ACC112 (cell line): ENCODE data around the gene ADCY10.
A peak's percentile ranks its signal among the peaks of the same experiment; 100 is the strongest.

ENCODE experiments used
- H2AFZ ChIP-seq: fragments of 200-600 bp; sonication (generic); one replicate; pipeline ENCODE4 v1.6.0; 2017; ENCODE audit warnings: antibody characterized with exemption, low read length; ENCODE audit not compliant: unreplicated experiment
- H3K27ac ChIP-seq: fragments of 200-600 bp; sonication (generic); 2 replicates; pipeline ENCODE4 v1.5.1; 2014; ENCODE audit warnings: low read depth, mild to moderate bottlenecking, antibody characterized with exemption, low read length, moderate library complexity
- H3K27me3 ChIP-seq: fragments of 200-600 bp; sonication (generic); 2 replicates; pipeline ENCODE4 v1.6.1; 2014; ENCODE audit warnings: mild to moderate bottlenecking, antibody characterized with exemption, low read length, moderate library complexity, mixed read lengths; ENCODE audit not compliant: insufficient read depth
- H3K36me3 ChIP-seq: fragments of 200-600 bp; sonication (generic); 2 replicates; pipeline ENCODE4 v1.6.1; 2016; ENCODE audit warnings: mild to moderate bottlenecking, antibody characterized with exemption, low read length, moderate library complexity, mixed read lengths; ENCODE audit not compliant: insufficient read depth
- H3K4me1 ChIP-seq: fragments of 200-600 bp; sonication (generic); one replicate; pipeline ENCODE4 v1.6.1; 2016; ENCODE audit warnings: low read length, mixed read lengths; ENCODE audit not compliant: insufficient read depth, unreplicated experiment, control insufficient read depth
- H3K4me3 ChIP-seq: fragments of 200-600 bp; sonication (generic); 2 replicates; pipeline ENCODE4 v1.5.1; 2014; ENCODE audit warnings: mild to moderate bottlenecking, low read depth, low read length
- H3K79me2 ChIP-seq: fragments of 200-600 bp; sonication (generic); one replicate; pipeline ENCODE4 v1.6.0; 2016; ENCODE audit warnings: low read length; ENCODE audit not compliant: control insufficient read depth, unreplicated experiment, insufficient read depth

The ADCY10 gene

GRCh38 chr1:167795810-167796740 is 117.9 kb downstream of the ADCY10 start:
- Histone ChIP-seq H3K4me1 (peaks cover 48% of the 10 kb centered on the region), H3K27me3 (no peaks in the 10 kb centered on the region), H3K4me3 (peak overlapping the region; percentile 44)

DNA sequence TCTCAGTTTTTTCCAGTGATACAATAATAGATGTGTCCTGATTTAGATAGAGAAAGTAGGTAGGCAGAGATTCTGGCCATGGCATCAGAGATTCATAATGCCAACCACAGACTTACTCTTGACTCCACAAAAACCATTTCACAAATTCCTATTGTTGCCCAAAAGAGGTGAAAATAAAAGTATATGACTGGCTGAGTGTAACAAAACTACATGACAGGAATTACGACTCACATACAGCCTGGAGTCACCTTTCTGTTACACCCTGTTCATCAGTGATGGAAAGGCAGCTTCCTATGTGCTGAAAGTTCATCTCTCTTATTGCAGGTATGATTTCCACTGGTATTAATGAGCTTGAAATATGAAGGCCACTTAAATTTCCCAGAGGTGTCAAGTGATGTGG is 119.9 kb downstream of the ADCY10 start:
- H3K4me3 ChIP-seq = no peak overlapping the region
- H3K4me1 ChIP-seq = peaks cover 55% of the 10 kb centered on the region
- H2AFZ ChIP-seq = no peak overlapping the region
- H3K79me2 ChIP-seq = no peaks in the 10 kb centered on the region
- no peaks in the 10 kb centered on the region for H3K27me3 ChIP-seq
- no peaks in the 10 kb centered on the region for H3K36me3 ChIP-seq
- peak overlapping the region; percentile 90 for H3K27ac ChIP-seq

More at GRCh38 chr1:167795810-167796740, 117.9 kb downstream of the ADCY10 start:
- no peak overlapping the region for H2AFZ ChIP-seq
- no peaks in the 10 kb centered on the region for H3K79me2 ChIP-seq
- H3K27ac ChIP-seq = peak overlapping the region; percentile 90
- no peaks in the 10 kb centered on the region for H3K36me3 ChIP-seq

DNA sequence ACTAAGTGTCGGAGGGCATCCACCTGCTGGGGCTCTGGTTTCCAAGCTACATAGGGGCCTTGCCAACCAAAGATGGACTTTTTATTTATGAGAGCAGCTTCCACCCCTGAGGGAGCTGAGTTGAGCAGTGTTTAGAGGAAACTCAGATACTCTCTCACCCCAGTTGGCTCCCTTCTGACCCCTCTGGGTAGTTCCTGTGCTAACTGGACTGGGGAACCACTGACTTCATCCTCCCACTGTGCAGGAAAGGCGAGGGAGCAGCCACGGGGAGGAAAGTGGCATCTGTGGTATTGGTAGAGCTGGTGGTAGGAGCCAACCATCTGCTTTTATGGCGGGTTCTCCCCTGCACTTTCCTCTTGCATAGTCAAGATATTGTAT is 121.8 kb downstream of the ADCY10 start:
- H3K4me1 ChIP-seq = peaks cover 50% of the 10 kb centered on the region
- H2AFZ ChIP-seq = no peak overlapping the region
- H3K79me2 ChIP-seq = no peaks in the 10 kb centered on the region
- H3K36me3 ChIP-seq = peaks cover 6% of the 10 kb centered on the region
- H3K27me3 ChIP-seq = no peaks in the 10 kb centered on the region
- H3K4me3 ChIP-seq = no peak overlapping the region
- peak overlapping the region; percentile 78 for H3K27ac ChIP-seq

DNA sequence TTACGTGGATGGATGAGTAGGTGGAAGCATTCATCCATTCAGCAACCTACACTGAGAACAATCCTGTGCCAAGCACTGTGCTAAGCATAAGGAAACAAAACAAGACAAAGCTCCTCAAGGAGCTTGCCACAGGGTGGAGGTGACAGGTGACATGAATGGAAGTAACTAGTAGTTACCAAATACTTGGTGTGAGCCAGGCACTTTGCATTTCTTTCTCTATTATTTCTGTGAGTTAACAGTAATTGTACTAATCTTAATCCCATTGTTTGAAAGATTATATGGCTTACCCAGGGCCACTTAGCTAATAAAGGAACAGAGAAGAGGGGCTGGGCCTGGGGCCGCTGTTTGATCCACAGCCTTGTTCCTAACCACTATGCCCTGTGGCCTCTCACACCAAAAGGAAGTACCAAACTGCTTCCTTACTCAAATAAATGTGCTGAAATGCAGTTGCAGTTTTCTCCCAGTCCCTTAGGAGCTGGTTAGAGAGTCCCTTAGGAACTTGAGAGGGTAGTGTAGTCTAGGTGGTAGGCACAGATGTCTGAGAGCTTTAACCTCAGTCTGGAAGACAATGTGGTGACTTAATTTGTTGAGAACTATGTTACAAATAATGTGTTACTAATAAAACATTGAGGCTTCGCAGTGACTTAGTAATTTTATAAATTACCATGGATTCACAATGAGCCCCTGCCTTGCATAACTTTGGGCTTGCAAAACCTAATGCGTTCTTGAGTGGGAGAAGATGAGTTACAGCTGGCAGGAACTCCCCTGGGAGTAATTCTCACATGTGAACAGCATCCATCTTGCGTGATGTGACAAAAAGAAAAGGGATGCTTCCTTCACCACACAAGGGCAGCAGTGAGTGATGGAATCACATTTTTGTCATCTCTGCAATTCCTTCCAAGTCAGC is 122.4 kb downstream of the ADCY10 start:
- H3K4me3 ChIP-seq = no peak overlapping the region
- no peaks in the 10 kb centered on the region for H3K79me2 ChIP-seq
- no peak overlapping the region for H2AFZ ChIP-seq
- peaks cover 7% of the 10 kb centered on the region for H3K36me3 ChIP-seq
- no peaks in the 10 kb centered on the region for H3K27me3 ChIP-seq
- peak overlapping the region; percentile 78 for H3K27ac ChIP-seq
- peaks cover 46% of the 10 kb centered on the region for H3K4me1 ChIP-seq

DNA sequence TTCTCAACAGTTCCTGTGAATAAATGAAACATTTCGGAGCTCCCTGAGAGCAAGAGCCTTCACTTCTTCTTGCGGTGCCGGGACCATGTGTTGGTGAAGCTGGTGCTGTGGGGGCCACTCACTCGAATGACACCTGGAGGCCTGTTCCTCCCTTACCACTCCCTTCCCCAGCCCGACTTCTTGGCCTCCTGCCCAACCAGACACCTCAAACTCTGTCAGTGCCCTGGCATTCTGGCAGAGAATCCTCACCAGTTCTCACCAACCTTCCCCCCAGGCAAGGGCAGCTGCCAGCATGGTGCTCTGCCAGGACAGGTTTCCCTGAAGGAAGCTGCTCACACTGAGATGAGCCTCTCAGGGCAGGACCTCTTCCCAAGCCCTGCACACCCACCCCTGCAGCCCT is 123.8 kb downstream of the ADCY10 start:
- peaks cover 32% of the 10 kb centered on the region for H3K4me1 ChIP-seq
- H3K27ac ChIP-seq = no peak overlapping the region
- H2AFZ ChIP-seq = no peak overlapping the region
- no peak overlapping the region for H3K4me3 ChIP-seq
- H3K27me3 ChIP-seq = no peaks in the 10 kb centered on the region
- H3K79me2 ChIP-seq = no peaks in the 10 kb centered on the region
- H3K36me3 ChIP-seq = peaks cover 7% of the 10 kb centered on the region

DNA sequence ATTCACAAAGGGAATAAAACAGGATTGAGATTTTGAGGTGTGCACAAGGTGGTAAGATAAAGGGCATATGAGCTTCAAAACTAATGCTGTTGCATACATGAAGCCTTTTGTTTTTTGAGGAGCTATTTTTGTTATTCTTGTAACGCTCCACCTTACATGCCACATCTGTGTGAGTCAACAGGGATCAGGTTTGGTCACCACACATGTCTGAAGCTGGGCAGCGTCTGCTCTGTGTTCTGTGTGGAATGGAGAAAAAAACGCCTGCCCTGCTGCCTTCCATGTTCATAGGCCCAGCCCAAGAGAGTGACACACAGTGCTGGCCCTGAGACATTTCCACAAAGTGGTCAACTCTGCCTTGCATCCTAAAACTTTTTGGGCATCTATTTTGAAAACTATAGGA is 124.4 kb downstream of the ADCY10 start:
- Histone ChIP-seq H3K27ac (no peak overlapping the region), H2AFZ (no peak overlapping the region), H3K27me3 (no peaks in the 10 kb centered on the region), H3K4me3 (no peak overlapping the region), H3K4me1 (peaks cover 29% of the 10 kb centered on the region), H3K79me2 (no peaks in the 10 kb centered on the region), H3K36me3 (peaks cover 12% of the 10 kb centered on the region)

GRCh38 chr1:167786502-167786901 is 127.4 kb downstream of the ADCY10 start:
- H3K27me3 ChIP-seq = no peaks in the 10 kb centered on the region
- H3K27ac ChIP-seq = no peak overlapping the region
- H3K4me1 ChIP-seq = peaks cover 13% of the 10 kb centered on the region
- no peak overlapping the region for H2AFZ ChIP-seq
- no peak overlapping the region for H3K4me3 ChIP-seq
- peaks cover 12% of the 10 kb centered on the region for H3K36me3 ChIP-seq
- H3K79me2 ChIP-seq = no peaks in the 10 kb centered on the region

GRCh38 chr1:167784876-167785550 is 128.9 kb downstream of the ADCY10 start:
- peaks cover 23% of the 10 kb centered on the region for H3K36me3 ChIP-seq
- H3K79me2 ChIP-seq = no peaks in the 10 kb centered on the region
- H3K27me3 ChIP-seq = no peaks in the 10 kb centered on the region
- no peak overlapping the region for H3K4me3 ChIP-seq
- H3K27ac ChIP-seq = no peak overlapping the region
- H3K4me1 ChIP-seq = peaks cover 6% of the 10 kb centered on the region
- no peak overlapping the region for H2AFZ ChIP-seq

DNA sequence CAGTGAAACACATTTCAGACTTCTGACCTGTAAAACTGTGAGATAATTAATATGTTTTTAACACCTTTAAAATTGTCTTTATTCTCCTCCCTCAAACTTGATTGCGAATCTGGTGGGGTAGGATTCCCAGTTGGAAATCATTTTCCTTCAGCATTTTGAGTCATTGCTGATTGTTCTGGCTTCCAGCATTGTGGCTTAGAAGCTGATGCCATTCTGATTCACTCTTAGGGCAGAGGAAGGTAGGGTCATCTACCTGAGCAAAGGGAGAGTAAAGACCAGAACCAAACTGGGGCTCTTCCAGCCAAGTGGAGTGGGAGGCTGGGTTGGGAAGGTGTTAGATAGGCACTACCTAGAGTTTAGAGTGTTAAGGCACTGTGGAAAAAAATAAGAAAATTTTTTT is 131.0 kb downstream of the ADCY10 start:
- no peak overlapping the region for H3K27ac ChIP-seq
- H3K4me1 ChIP-seq = no peaks in the 10 kb centered on the region
- H3K79me2 ChIP-seq = no peaks in the 10 kb centered on the region
- peaks cover 28% of the 10 kb centered on the region for H3K36me3 ChIP-seq
- no peak overlapping the region for H2AFZ ChIP-seq
- H3K27me3 ChIP-seq = no peaks in the 10 kb centered on the region
- no peak overlapping the region for H3K4me3 ChIP-seq

- Histone ChIP-seq H3K4me3 (no peak overlapping the region), H3K27ac (no peak overlapping the region), H3K79me2 (peaks cover 6% of the 10 kb centered on the region), H3K27me3 (no peaks in the 10 kb centered on the region), H3K4me1 (no peaks in the 10 kb centered on the region), H3K36me3 (peaks cover 35% of the 10 kb centered on the region), H2AFZ (no peak overlapping the region)
These were observed 132.4 kb downstream of the ADCY10 start for GRCh38 chr1:167781558-167781957.
